Glutamatergic neuron (in vitro differentiated cells): ENCODE measurements around the gene WASL. TPM values are rescaled to one million over a fixed set of nuclear protein-coding genes. Genes with fewer than 3 reads are reported as not detected.

Experiments
- DNase-seq: peaks from one replicate; pipeline ENCODE4 v3.0.0; 2022
- H3K27ac Mint-ChIP-seq: one replicate; pipeline ENCODE4 v1.8.0; 2020; ENCODE audit warnings: mild to moderate bottlenecking, mixed read lengths, inconsistent platforms; ENCODE audit not compliant: unreplicated experiment
- H3K27me3 Mint-ChIP-seq: one replicate; pipeline ENCODE4 v1.8.0; 2020; ENCODE audit warnings: mild to moderate bottlenecking, moderate library complexity, mixed read lengths, inconsistent platforms; ENCODE audit not compliant: unreplicated experiment
- H3K36me3 Mint-ChIP-seq: one replicate; pipeline ENCODE4 v1.8.0; 2020; ENCODE audit warnings: mild to moderate bottlenecking, mixed read lengths, inconsistent platforms; ENCODE audit not compliant: unreplicated experiment
- H3K4me1 Mint-ChIP-seq: one replicate; pipeline ENCODE4 v1.8.0; 2020; ENCODE audit warnings: mild to moderate bottlenecking, low read depth, mixed read lengths, inconsistent platforms; ENCODE audit not compliant: unreplicated experiment
- H3K4me3 Mint-ChIP-seq: one replicate; pipeline ENCODE4 v1.8.0; 2020; ENCODE audit warnings: mild to moderate bottlenecking, mixed read lengths, inconsistent platforms; ENCODE audit not compliant: unreplicated experiment
- H3K9me3 Mint-ChIP-seq: one replicate; pipeline ENCODE4 v1.8.0; 2020; ENCODE audit warnings: mild to moderate bottlenecking, moderate library complexity, mixed read lengths, inconsistent platforms; ENCODE audit not compliant: unreplicated experiment
- total RNA-seq: library from RNA; stranded (reverse); fragmentation: NEBNext Ultra II Directional; extraction: Animal tissue kit (Norgen Biotek cat#: 25700); gene quantifications from one replicate; pipeline ENCODE4 v1.2.1, GENCODE V29; 2021; ENCODE audit not compliant: unreplicated experiment
- TF ChIP-seq, protein P1 (sequence below): fragments of 200-600 bp; sonication (generic); IDR thresholded peaks from one replicate; pipeline ENCODE4 v1.5.0; 2021; ENCODE audit not compliant: partially characterized antibody, unreplicated experiment

Gene WASL
- total RNA-seq, 1 donor from 2014 or later = 33.0 TPM

DNA sequence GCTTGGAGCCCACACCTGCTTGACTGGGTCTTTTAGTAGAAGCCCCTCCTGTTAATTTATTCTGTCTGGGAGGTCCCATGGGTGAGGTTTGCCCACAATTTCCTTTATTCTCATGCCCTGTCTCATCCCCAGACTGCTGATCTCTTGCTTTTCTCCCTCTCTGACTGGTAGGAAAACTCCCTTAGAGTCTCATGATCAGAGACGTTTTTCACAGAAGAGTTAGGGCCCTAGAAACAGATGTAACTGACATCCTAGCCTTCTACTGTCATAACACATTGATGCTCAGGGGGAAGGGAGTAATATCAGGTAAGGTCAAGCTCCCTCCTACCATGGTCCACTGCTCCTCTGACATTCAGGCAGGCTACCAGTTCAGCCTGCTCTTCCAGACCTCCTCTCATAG, 43.7 kb upstream of the WASL start:
- no peaks in the 10 kb centered on the region for H3K27me3 Mint-ChIP-seq
- no peaks in the 10 kb centered on the region for H3K4me1 Mint-ChIP-seq
- TF ChIP-seq, protein P1, sequence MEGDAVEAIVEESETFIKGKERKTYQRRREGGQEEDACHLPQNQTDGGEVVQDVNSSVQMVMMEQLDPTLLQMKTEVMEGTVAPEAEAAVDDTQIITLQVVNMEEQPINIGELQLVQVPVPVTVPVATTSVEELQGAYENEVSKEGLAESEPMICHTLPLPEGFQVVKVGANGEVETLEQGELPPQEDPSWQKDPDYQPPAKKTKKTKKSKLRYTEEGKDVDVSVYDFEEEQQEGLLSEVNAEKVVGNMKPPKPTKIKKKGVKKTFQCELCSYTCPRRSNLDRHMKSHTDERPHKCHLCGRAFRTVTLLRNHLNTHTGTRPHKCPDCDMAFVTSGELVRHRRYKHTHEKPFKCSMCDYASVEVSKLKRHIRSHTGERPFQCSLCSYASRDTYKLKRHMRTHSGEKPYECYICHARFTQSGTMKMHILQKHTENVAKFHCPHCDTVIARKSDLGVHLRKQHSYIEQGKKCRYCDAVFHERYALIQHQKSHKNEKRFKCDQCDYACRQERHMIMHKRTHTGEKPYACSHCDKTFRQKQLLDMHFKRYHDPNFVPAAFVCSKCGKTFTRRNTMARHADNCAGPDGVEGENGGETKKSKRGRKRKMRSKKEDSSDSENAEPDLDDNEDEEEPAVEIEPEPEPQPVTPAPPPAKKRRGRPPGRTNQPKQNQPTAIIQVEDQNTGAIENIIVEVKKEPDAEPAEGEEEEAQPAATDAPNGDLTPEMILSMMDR = no peak
- H3K36me3 Mint-ChIP-seq = no peaks in the 10 kb centered on the region
- no peak overlapping the region for H3K4me3 Mint-ChIP-seq
- H3K9me3 Mint-ChIP-seq = no peaks in the 10 kb centered on the region
- DNase-seq = no peak
- H3K27ac Mint-ChIP-seq = no peak overlapping the region

DNA sequence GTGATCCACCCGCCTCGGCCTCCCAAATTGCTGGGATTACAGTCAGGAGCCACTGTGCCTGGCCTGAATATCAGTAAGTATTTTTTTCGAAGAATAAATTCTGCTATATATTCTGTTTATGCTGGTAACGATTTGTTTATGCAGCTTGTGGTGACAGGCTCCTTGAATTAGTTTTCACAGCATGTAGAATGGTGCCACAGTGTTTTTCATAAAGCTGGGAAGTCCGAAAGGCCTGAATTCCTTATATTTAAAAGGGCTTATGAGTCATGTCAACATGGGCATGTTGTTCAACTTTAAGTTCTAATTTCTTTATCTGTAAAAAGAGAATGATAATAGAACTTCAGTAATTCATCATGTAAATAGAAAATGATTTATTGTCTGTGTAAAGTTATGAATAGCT, 42.2 kb upstream of the WASL start:
- Mint-ChIP-seq H3K9me3 (no peaks in the 10 kb centered on the region), H3K4me1 (no peaks in the 10 kb centered on the region), H3K27me3 (no peaks in the 10 kb centered on the region), H3K4me3 (no peak overlapping the region), H3K36me3 (no peaks in the 10 kb centered on the region), H3K27ac (no peak overlapping the region)
- TF ChIP-seq, protein P1 = no peak
- DNase-seq = no peak

GRCh38 chr7:123789817-123790216, 41.0 kb upstream of the WASL start:
- H3K36me3 Mint-ChIP-seq = no peaks in the 10 kb centered on the region
- H3K27ac Mint-ChIP-seq = no peak overlapping the region
- DNase-seq = no peak
- H3K9me3 Mint-ChIP-seq = no peaks in the 10 kb centered on the region
- no peaks in the 10 kb centered on the region for H3K27me3 Mint-ChIP-seq
- TF ChIP-seq, protein P1 = no peak
- H3K4me3 Mint-ChIP-seq = no peak overlapping the region
- H3K4me1 Mint-ChIP-seq = no peaks in the 10 kb centered on the region

- Mint-ChIP-seq H3K27ac (no peak overlapping the region), H3K27me3 (no peaks in the 10 kb centered on the region), H3K4me1 (no peaks in the 10 kb centered on the region), H3K9me3 (no peaks in the 10 kb centered on the region), H3K36me3 (no peaks in the 10 kb centered on the region), H3K4me3 (no peak overlapping the region)
- no peak for DNase-seq
- TF ChIP-seq, protein P1 = no peak
These were observed 40.5 kb upstream of the WASL start for GRCh38 chr7:123789206-123789784.

DNA sequence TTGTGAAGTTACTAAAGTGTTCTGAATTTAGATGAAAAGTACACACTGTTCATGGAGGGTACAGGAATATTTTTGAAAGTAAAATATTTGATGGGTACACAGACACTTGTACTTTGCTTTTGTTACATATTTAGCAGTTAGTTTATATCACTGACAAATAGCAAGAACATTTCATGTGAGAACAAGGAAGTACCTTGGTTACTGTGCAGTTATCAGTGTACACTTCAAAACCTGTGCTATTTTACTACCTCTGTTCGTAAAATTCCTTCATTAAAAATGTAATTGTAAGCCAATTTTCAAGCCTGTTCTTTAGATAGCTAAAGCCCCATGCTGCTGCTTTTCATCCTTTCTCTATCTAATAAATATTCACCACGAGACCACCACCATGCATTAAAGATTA, 39.8 kb upstream of the WASL start:
- Mint-ChIP-seq H3K27me3 (no peaks in the 10 kb centered on the region), H3K9me3 (no peaks in the 10 kb centered on the region), H3K27ac (no peak overlapping the region), H3K36me3 (no peaks in the 10 kb centered on the region), H3K4me3 (no peak overlapping the region), H3K4me1 (no peaks in the 10 kb centered on the region)
- TF ChIP-seq, protein P1 = no peak
- no peak for DNase-seq
